Measurements from ENCODE around the gene AATK. TPM values are rescaled to one million over a fixed set of nuclear protein-coding genes. Genes with fewer than 3 reads are reported as not detected.

AATK gene
- total and polyA plus RNA-seq, 2 donors, result 0.24 to 1.9 TPM

DNA sequence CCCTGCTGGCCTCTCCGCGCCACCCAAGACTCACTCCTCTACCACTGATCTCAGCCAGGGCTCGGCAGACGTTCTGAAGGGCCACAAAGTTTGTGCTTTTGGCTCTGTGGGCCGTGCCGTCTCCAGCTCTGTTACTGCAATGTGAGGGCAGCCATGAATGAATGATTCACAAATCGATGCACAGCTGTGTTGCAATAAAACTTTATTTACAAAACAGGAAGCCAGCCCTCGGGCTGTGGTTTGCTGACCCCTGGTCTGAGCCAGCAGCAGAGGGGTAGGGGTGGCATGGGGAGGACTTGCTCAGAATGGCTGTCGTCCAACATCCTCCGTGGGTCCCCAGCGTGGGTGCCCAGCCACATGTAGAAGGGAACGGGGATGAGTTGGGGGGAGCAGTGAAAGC lies 63.7 kb downstream of the AATK start:
- Histone ChIP-seq H3K9me3 (ENCODE audit: control insufficient read depth in 2 of 2, insufficient read depth in 1 of 2, low read length in 1 of 2) (no peaks in the 10 kb centered on the region), H3K4me1 (ENCODE audit: control insufficient read depth in 2 of 2, insufficient read depth in 2 of 2, low read length in 2 of 2) (peaks cover 0 to 14% of the 10 kb centered on the region in 2 donors), H3K4me3 (ENCODE audit: low read length in 2 of 2) (no peak overlapping the region), H3K36me3 (ENCODE audit: control insufficient read depth in 2 of 2, insufficient read depth in 2 of 2, low read length in 1 of 2) (peaks cover 0 to 7% of the 10 kb centered on the region in 2 donors), H3K27ac (ENCODE audit: low read depth in 1 of 2, low read length in 1 of 2) (no peak overlapping the region), H3K27me3 (ENCODE audit: control insufficient read depth in 2 of 2, insufficient read depth in 1 of 2, low read length in 1 of 2) (peaks cover 0 to 8% of the 10 kb centered on the region in 2 donors)
- WGBS, result 93% methylated on average over 12 of the region's 12 CpGs
- DNase-seq (ENCODE audit: low read depth in 6 of 9, low spot score in 9 of 9), result no peak

GRCh38 chr17:81101614-81102306 lies 64.3 kb downstream of the AATK start:
- Histone ChIP-seq H3K36me3 (ENCODE audit: control insufficient read depth in 2 of 2, insufficient read depth in 2 of 2, low read length in 1 of 2) (peaks cover 0 to 7% of the 10 kb centered on the region in 2 donors), H3K27ac (ENCODE audit: low read depth in 1 of 2, low read length in 1 of 2) (no peak overlapping the region), H3K4me1 (ENCODE audit: control insufficient read depth in 2 of 2, insufficient read depth in 2 of 2, low read length in 2 of 2) (peaks cover 0 to 20% of the 10 kb centered on the region in 2 donors), H3K27me3 (ENCODE audit: control insufficient read depth in 2 of 2, insufficient read depth in 1 of 2, low read length in 1 of 2) (peaks cover 0 to 13% of the 10 kb centered on the region in 2 donors), H3K9me3 (ENCODE audit: control insufficient read depth in 2 of 2, insufficient read depth in 1 of 2, low read length in 1 of 2) (no peaks in the 10 kb centered on the region), H3K4me3 (ENCODE audit: low read length in 2 of 2) (no peak overlapping the region)
- DNase-seq (ENCODE audit: low read depth in 6 of 9, low spot score in 9 of 9), result peak; percentile 41 to 89 (median 68)
- WGBS, result 42% methylated on average over 33 of the region's 33 CpGs

DNA sequence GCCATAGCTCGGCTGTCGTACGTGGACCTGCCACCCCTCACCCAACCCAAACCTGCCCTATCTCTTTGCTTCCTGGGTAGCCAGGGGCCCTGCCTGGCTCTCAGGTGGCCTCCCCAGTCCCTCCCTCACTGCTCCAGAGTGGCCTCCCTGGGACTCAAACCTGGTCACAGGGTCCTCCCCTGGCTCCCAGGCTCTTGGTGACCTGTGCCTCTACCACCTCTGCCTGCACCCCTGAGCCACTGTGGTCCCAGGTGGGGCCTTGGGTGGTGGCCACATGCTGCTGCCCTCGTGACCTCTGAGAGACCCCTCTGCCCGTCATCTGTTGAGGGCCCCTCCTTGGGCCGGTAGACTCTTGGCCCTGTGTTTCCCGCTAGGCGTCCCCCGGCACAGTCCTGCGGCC lies 65.4 kb downstream of the AATK start:
- peaks cover 0 to 31% of the 10 kb centered on the region in 2 donors for H3K4me1 ChIP-seq (ENCODE audit: control insufficient read depth in 2 of 2, insufficient read depth in 2 of 2, low read length in 2 of 2)
- no peak for DNase-seq (ENCODE audit: low read depth in 6 of 9, low spot score in 9 of 9)
- WGBS, result 97% methylated on average over 10 of the region's 10 CpGs
- H3K36me3 ChIP-seq (ENCODE audit: control insufficient read depth in 2 of 2, insufficient read depth in 2 of 2, low read length in 1 of 2), result peaks cover 0 to 7% of the 10 kb centered on the region in 2 donors
- H3K27ac ChIP-seq (ENCODE audit: low read depth in 1 of 2, low read length in 1 of 2), result no peak overlapping the region
- H3K9me3 ChIP-seq (ENCODE audit: control insufficient read depth in 2 of 2, insufficient read depth in 1 of 2, low read length in 1 of 2), result no peaks in the 10 kb centered on the region
- H3K4me3 ChIP-seq (ENCODE audit: low read length in 2 of 2), result no peak overlapping the region
- H3K27me3 ChIP-seq (ENCODE audit: control insufficient read depth in 2 of 2, insufficient read depth in 1 of 2, low read length in 1 of 2), result peaks cover 0 to 23% of the 10 kb centered on the region in 2 donors

DNA sequence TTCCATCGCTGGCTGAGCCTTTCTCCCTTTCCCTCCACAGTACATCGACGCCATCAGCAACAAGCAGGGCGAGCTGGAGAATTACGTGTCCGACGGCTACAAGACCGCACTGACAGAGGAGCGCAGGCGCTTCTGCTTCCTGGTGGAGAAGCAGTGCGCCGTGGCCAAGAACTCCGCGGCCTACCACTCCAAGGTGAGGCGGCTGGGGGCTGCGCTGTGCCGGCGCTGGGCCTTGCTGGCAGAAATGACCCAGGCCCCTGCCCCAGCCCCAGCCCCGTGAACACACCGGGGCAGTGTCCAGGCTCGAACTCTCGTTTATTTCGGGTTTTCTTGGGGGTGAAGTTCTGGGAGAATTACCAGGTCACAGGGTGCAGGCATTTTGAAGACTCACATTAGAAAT lies 66.1 kb downstream of the AATK start:
- Histone ChIP-seq H3K4me3 (ENCODE audit: low read length in 2 of 2) (no peak overlapping the region), H3K4me1 (ENCODE audit: control insufficient read depth in 2 of 2, insufficient read depth in 2 of 2, low read length in 2 of 2) (peaks cover 0 to 38% of the 10 kb centered on the region in 2 donors), H3K27ac (ENCODE audit: low read depth in 1 of 2, low read length in 1 of 2) (no peak overlapping the region), H3K36me3 (ENCODE audit: control insufficient read depth in 2 of 2, insufficient read depth in 2 of 2, low read length in 1 of 2) (peaks cover 0 to 7% of the 10 kb centered on the region in 2 donors), H3K9me3 (ENCODE audit: control insufficient read depth in 2 of 2, insufficient read depth in 1 of 2, low read length in 1 of 2) (no peaks in the 10 kb centered on the region), H3K27me3 (ENCODE audit: control insufficient read depth in 2 of 2, insufficient read depth in 1 of 2, low read length in 1 of 2) (peaks cover 0 to 30% of the 10 kb centered on the region in 2 donors)
- no peak for DNase-seq (ENCODE audit: low read depth in 6 of 9, low spot score in 9 of 9)
- 96% methylated on average over 23 of the region's 23 CpGs for WGBS

DNA sequence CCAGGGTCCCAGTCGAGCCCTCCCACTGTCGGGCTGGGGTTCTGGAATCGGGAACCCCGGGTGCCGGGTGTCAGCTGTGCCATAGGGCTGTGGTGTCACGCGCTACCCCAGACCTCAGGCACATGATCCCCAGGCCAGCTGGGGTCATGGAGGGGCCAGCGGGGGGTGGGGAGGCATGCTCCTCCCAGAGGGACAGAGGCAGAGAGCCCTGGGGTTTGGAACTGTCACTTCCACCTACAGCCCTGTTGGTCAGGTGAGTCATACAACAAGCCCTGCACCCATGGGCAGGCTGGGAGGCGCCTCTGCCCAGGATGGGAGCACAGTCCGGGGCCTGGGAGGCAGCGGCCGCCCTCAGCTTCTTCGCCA lies 68.1 kb downstream of the AATK start:
- no peak for DNase-seq (ENCODE audit: low read depth in 6 of 9, low spot score in 9 of 9)
- Histone ChIP-seq H3K36me3 (ENCODE audit: control insufficient read depth in 2 of 2, insufficient read depth in 2 of 2, low read length in 1 of 2) (peaks cover 0 to 7% of the 10 kb centered on the region in 2 donors), H3K9me3 (ENCODE audit: control insufficient read depth in 2 of 2, insufficient read depth in 1 of 2, low read length in 1 of 2) (no peaks in the 10 kb centered on the region), H3K4me3 (ENCODE audit: low read length in 2 of 2) (no peak overlapping the region), H3K27ac (ENCODE audit: low read depth in 1 of 2, low read length in 1 of 2) (no peak overlapping the region), H3K27me3 (ENCODE audit: control insufficient read depth in 2 of 2, insufficient read depth in 1 of 2, low read length in 1 of 2) (peaks cover 0 to 36% of the 10 kb centered on the region in 2 donors), H3K4me1 (ENCODE audit: control insufficient read depth in 2 of 2, insufficient read depth in 2 of 2, low read length in 2 of 2) (peaks cover 0 to 58% of the 10 kb centered on the region in 2 donors)
- 86% methylated on average over 13 of the region's 13 CpGs for WGBS

GRCh38 chr17:81097134-81097942 lies 68.7 kb downstream of the AATK start:
- DNase-seq (ENCODE audit: low read depth in 6 of 9, low spot score in 9 of 9), result peak in 3 of 9 donors; percentile 32 to 61 (median 47)
- H3K4me3 ChIP-seq (ENCODE audit: low read length in 2 of 2), result no peak overlapping the region
- H3K27ac ChIP-seq (ENCODE audit: low read depth in 1 of 2, low read length in 1 of 2), result no peak overlapping the region
- H3K4me1 ChIP-seq (ENCODE audit: control insufficient read depth in 2 of 2, insufficient read depth in 2 of 2, low read length in 2 of 2), result peaks cover 0 to 64% of the 10 kb centered on the region in 2 donors
- peaks cover 0 to 7% of the 10 kb centered on the region in 2 donors for H3K36me3 ChIP-seq (ENCODE audit: control insufficient read depth in 2 of 2, insufficient read depth in 2 of 2, low read length in 1 of 2)
- H3K9me3 ChIP-seq (ENCODE audit: control insufficient read depth in 2 of 2, insufficient read depth in 1 of 2, low read length in 1 of 2), result no peaks in the 10 kb centered on the region
- H3K27me3 ChIP-seq (ENCODE audit: control insufficient read depth in 2 of 2, insufficient read depth in 1 of 2, low read length in 1 of 2), result peaks cover 0 to 36% of the 10 kb centered on the region in 2 donors
- WGBS, result 45% methylated on average over 31 of the region's 31 CpGs

DNA sequence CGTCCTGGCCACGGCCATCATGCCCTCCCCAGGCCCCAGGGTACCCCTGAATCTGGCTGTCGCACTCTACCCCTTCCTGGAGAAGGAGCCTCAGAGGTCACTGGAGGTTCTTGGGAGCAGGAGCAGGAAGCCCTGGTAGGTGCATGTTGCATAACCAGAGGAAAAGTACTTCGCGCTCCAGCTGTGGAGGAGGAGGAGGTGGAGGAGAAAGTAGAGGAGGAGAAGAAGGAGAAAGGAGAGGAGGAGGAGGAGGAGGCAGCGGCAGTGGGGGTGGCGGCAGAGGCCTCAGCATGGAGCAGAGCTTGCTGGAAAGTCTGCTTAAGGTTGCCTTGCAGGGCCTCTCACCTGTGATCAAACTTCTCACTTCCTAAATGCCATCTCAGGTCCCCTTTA lies 69.3 kb downstream of the AATK start:
- Histone ChIP-seq H3K4me3 (ENCODE audit: low read length in 2 of 2) (no peak overlapping the region), H3K9me3 (ENCODE audit: control insufficient read depth in 2 of 2, insufficient read depth in 1 of 2, low read length in 1 of 2) (no peaks in the 10 kb centered on the region), H3K4me1 (ENCODE audit: control insufficient read depth in 2 of 2, insufficient read depth in 2 of 2, low read length in 2 of 2) (peaks cover 0 to 68% of the 10 kb centered on the region in 2 donors), H3K36me3 (ENCODE audit: control insufficient read depth in 2 of 2, insufficient read depth in 2 of 2, low read length in 1 of 2) (peaks cover 0 to 7% of the 10 kb centered on the region in 2 donors), H3K27ac (ENCODE audit: low read depth in 1 of 2, low read length in 1 of 2) (no peak overlapping the region), H3K27me3 (ENCODE audit: control insufficient read depth in 2 of 2, insufficient read depth in 1 of 2, low read length in 1 of 2) (peaks cover 0 to 36% of the 10 kb centered on the region in 2 donors)
- WGBS, result 95% methylated on average over 7 of the region's 7 CpGs
- DNase-seq (ENCODE audit: low read depth in 6 of 9, low spot score in 9 of 9), result no peak

DNA sequence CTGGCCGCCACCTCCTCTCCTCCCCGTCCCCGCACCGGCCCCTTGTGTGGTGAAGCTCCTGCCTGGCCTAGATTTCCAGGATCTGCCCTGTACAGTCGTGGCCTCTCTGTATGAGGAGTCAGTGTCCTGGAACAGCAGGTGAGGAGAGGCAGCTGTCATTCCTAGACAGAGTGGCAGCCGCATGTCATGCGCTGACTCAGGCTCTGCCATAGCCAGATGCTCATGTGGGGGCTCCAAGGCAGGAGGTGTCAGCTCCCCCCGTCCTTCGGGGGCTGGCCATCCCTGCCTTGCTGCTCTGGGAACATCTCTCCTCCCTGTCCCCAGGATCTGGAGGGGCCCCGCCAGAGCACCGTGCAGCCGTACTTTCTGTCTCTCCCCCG lies 70.6 kb downstream of the AATK start:
- DNase-seq (ENCODE audit: low read depth in 6 of 9, low spot score in 9 of 9), result peak in 3 of 9 donors; percentile 20 to 65 (median 44)
- 81% methylated on average over 13 of the region's 13 CpGs for WGBS
- H3K36me3 ChIP-seq (ENCODE audit: control insufficient read depth in 2 of 2, insufficient read depth in 2 of 2, low read length in 1 of 2), result peaks cover 0 to under 1% of the 10 kb centered on the region in 2 donors
- H3K27ac ChIP-seq (ENCODE audit: low read depth in 1 of 2, low read length in 1 of 2), result peak overlapping the region; percentile 9 to 73
- no peak overlapping the region for H3K4me3 ChIP-seq (ENCODE audit: low read length in 2 of 2)
- peaks cover 0 to 36% of the 10 kb centered on the region in 2 donors for H3K27me3 ChIP-seq (ENCODE audit: control insufficient read depth in 2 of 2, insufficient read depth in 1 of 2, low read length in 1 of 2)
- H3K4me1 ChIP-seq (ENCODE audit: control insufficient read depth in 2 of 2, insufficient read depth in 2 of 2, low read length in 2 of 2), result peaks cover 0 to 75% of the 10 kb centered on the region in 2 donors
- H3K9me3 ChIP-seq (ENCODE audit: control insufficient read depth in 2 of 2, insufficient read depth in 1 of 2, low read length in 1 of 2), result no peaks in the 10 kb centered on the region

Measured in thymus (tissue), 11 donors.